OCI-LY3 (cell line): ENCODE results near the gene WASHC2A.
"Not testable (repeated sequence)": the region's sequence is repeated elsewhere in the genome, so short reads cannot be mapped to it uniquely, and the experiment has no call there.

Experiments
- H2AFZ ChIP-seq: fragments of 200-600, 300-600 bp; shearing (Covaris generic); 2 replicates; pipeline ENCODE4 v1.6.0; 2014; ENCODE audit warnings: antibody characterized with exemption, low read depth, low read length
- H3K27ac ChIP-seq: fragments of 200-600, 300-600 bp; sonication (generic); 2 replicates; pipeline ENCODE4 v1.5.1; 2014; ENCODE audit warnings: mild to moderate bottlenecking, low read length, moderate library complexity, mixed read lengths
- H3K27me3 ChIP-seq: fragments of 200-600, 300-600 bp; sonication (generic); 2 replicates; pipeline ENCODE4 v1.6.1; 2014; ENCODE audit warnings: low read depth, low read length, mixed read lengths
- H3K36me3 ChIP-seq: fragments of 200-600, 300-600 bp; sonication (generic); replicated peaks from 2 replicates; pipeline ENCODE3; 2014; ENCODE audit warnings: low read depth, low read length, mixed read lengths
- H3K4me1 ChIP-seq: fragments of 300-600, 200-600 bp; sonication (generic); 2 replicates; pipeline ENCODE4 v1.6.1; 2014; ENCODE audit warnings: low read length, mixed read lengths
- H3K4me2 ChIP-seq: fragments of 200-600, 300-600 bp; sonication (generic); 2 replicates; pipeline ENCODE4 v1.6.1; 2014; ENCODE audit warnings: low read length, mixed read lengths
- H3K4me3 ChIP-seq: fragments of 300-600, 200-600 bp; sonication (generic); 2 replicates; pipeline ENCODE4 v1.5.1; 2014; ENCODE audit warnings: antibody characterized with exemption, mild to moderate bottlenecking, low read length, moderate library complexity
- H3K79me2 ChIP-seq: fragments of 300-600, 200-600 bp; shearing (Covaris generic); 2 replicates; pipeline ENCODE4 v1.6.1; 2014; ENCODE audit warnings: mild to moderate bottlenecking, low read length, mixed read lengths
- H3K9ac ChIP-seq: fragments of 300-600, 200-600 bp; shearing (Covaris generic); 2 replicates; pipeline ENCODE4 v1.6.0; 2014; ENCODE audit warnings: mild to moderate bottlenecking, low read length, moderate library complexity
- H3K9me3 ChIP-seq: fragments of 200-600, 300-600 bp; shearing (Covaris generic); 2 replicates; pipeline ENCODE4 v1.6.1; 2014; ENCODE audit warnings: low read length, mixed read lengths; ENCODE audit not compliant: insufficient read depth
- H4K20me1 ChIP-seq: fragments of 200-600, 300-600 bp; sonication (generic); 2 replicates; pipeline ENCODE4 v1.6.1; 2016; ENCODE audit warnings: low read length, mixed read lengths; ENCODE audit not compliant: insufficient read depth
- EZH2phosphoT487 ChIP-seq: fragments of 200-600 bp; shearing (Covaris generic); IDR thresholded peaks from 2 replicates; pipeline ENCODE4 v1.6.1; 2018; ENCODE audit warnings: antibody characterized with exemption, mixed run types, low read depth
- TF ChIP-seq, protein P1 (sequence below): fragments of 200-600, 300-600 bp; sonication (generic); IDR thresholded peaks from 2 replicates; pipeline ENCODE4 v1.5.1; 2014; ENCODE audit warnings: antibody characterized with exemption, low read length, low read depth

WASHC2A gene, protein sequence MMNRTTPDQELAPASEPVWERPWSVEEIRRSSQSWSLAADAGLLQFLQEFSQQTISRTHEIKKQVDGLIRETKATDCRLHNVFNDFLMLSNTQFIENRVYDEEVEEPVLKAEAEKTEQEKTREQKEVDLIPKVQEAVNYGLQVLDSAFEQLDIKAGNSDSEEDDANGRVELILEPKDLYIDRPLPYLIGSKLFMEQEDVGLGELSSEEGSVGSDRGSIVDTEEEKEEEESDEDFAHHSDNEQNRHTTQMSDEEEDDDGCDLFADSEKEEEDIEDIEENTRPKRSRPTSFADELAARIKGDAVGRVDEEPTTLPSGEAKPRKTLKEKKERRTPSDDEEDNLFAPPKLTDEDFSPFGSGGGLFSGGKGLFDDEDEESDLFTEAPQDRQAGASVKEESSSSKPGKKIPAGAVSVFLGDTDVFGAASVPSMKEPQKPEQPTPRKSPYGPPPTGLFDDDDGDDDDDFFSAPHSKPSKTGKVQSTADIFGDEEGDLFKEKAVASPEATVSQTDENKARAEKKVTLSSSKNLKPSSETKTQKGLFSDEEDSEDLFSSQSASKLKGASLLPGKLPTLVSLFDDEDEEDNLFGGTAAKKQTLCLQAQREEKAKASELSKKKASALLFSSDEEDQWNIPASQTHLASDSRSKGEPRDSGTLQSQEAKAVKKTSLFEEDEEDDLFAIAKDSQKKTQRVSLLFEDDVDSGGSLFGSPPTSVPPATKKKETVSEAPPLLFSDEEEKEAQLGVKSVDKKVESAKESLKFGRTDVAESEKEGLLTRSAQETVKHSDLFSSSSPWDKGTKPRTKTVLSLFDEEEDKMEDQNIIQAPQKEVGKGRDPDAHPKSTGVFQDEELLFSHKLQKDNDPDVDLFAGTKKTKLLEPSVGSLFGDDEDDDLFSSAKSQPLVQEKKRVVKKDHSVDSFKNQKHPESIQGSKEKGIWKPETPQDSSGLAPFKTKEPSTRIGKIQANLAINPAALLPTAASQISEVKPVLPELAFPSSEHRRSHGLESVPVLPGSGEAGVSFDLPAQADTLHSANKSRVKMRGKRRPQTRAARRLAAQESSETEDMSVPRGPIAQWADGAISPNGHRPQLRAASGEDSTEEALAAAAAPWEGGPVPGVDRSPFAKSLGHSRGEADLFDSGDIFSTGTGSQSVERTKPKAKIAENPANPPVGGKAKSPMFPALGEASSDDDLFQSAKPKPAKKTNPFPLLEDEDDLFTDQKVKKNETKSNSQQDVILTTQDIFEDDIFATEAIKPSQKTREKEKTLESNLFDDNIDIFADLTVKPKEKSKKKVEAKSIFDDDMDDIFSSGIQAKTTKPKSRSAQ (N-terminal part only)

DNA sequence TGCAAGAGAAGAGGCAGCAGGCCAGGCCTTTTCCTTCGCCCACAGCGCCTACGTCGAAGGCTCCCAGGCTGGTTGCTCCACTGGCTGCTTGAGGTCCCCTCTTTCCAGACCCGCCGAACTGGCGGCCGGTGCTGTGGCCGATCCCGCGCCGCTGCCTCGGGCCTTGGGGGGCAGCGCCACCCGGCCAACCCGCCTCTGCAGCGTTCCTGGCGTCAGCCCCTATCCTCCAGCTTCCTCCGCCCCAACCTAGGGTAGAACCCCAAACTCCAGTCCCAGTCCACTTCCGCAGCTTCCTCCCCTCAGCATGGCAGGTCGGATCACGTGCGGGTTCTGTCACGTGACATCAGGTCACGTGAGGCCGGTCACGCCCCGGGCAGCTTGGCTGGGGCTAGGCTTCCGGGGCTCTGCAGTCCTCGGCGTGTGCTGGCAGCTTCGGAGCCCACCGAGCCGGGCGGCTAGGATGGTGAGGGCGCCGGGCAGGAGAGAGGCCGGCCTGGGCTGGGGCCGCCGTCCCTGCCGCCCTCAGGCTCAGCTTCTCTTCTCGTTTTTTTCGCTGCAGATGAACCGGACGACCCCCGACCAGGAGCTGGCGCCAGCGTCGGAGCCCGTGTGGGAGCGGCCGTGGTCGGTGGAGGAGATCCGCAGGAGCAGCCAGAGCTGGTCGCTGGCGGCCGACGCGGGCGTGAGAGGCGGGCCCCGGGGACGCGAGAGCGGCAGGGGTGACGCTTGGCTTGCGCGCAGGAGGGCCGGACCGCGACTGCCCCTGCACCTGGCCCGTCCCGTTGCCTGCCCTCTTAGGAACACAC, at the start of gene WASHC2A:
Gene WASHC2A (plus strand): TSS at position 409 of the 806 bp plus-strand sequence. CDS start 52 bp downstream, at position 461.
- H3K79me2 ChIP-seq, H4K20me1 ChIP-seq, H2AFZ ChIP-seq, H3K36me3 ChIP-seq, H3K27ac ChIP-seq, H3K27me3 ChIP-seq, H3K4me1 ChIP-seq, H3K9me3 ChIP-seq: not testable (repeated sequence)
- Histone ChIP-seq H3K9ac (peak within 1 kb of the TSS; percentile 46; the same call in 1 of the 2 replicates), H3K4me2 (peak within 1 kb of the TSS; percentile 40), H3K4me3 (peak within 1 kb of the TSS; percentile 81)

DNA sequence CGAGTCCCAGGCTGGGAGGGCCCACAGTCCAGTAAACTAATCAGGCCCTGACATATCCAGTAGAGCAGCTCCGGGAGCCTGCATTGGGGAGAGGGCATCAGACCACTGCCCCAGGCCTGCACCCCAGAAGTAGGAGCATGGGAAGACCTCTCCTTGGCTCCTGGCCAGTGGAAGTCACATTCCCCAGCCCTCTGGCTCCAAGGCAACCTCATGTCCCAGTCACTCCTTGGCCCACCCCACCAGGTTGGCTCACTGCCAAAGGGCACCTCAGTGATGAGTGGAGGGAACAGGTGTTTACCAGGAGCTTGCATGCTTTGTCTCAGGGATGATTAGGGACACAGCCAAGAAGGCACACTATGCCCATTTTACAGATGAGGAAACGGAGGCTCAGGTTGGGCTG, 48.5 kb upstream of the WASHC2A start:
- not testable (repeated sequence) for H3K9me3 ChIP-seq, H3K27ac ChIP-seq, H3K79me2 ChIP-seq, H3K4me1 ChIP-seq, H3K4me2 ChIP-seq, H3K4me3 ChIP-seq, H3K9ac ChIP-seq, H3K36me3 ChIP-seq, H3K27me3 ChIP-seq, H4K20me1 ChIP-seq, H2AFZ ChIP-seq

DNA sequence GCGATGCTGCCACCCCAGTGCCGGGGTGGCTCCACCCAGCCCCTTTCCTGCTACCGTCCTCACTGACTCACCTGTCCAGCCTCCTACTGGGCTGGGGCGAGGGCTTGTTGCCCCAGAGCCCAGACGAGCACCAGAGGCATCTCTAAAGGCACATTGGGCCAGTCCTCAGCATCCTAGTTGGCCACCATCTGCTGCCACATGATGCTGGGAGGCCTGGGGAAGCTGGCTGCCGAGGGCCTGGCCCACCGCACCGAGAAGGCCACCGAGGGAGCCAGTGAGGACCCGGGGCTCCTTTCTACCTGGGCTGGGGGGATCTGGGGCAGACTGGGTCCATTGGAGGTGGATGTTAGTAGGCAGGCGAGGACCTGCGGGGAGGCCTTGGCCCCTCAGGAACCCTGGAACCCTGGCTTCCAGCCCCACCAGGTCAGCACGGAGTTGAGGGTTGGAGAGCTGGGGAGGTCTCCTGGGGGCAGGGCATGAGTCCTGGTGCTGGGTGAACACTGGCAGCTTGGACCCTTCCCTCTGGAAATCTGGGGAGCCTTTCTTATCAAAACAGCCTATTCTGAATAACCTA, 47.2 kb upstream of the WASHC2A start:
- not testable (repeated sequence) for H3K79me2 ChIP-seq, H3K36me3 ChIP-seq, H3K9ac ChIP-seq, H3K27me3 ChIP-seq, H2AFZ ChIP-seq, H4K20me1 ChIP-seq, H3K4me3 ChIP-seq, H3K4me1 ChIP-seq, H3K4me2 ChIP-seq, H3K9me3 ChIP-seq, H3K27ac ChIP-seq

DNA sequence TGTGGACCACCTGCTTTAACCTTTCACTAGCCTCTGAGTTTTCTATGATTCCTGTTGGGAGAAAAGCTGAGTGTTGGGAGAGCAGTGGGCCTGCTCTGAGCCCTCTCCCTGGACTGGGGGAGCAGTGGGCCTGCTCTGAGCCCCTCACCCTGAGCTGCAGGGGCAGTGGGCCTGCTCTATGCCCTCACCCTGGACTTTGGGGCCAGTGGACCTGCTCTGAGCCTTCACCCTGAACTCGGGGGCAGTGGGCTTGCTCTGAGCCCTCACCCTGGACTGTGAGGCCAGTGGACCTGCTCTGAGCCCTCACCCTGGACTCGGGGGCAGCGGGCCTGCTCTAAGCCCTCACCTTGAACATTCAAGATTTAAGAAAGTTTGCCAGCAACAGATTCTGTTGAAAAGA, 46.1 kb upstream of the WASHC2A start:
- Histone ChIP-seq H3K27ac (no peak overlapping the region), H4K20me1 (no peaks in the 10 kb centered on the region), H3K36me3 (no peaks in the 10 kb centered on the region), H3K9ac (no peak overlapping the region), H3K9me3 (no peaks in the 10 kb centered on the region), H3K4me2 (no peak overlapping the region), H3K4me1 (no peaks in the 10 kb centered on the region), H3K79me2 (no peaks in the 10 kb centered on the region), H2AFZ (no peak overlapping the region), H3K27me3 (no peaks in the 10 kb centered on the region), H3K4me3 (no peak overlapping the region)
- TF ChIP-seq, protein P1, sequence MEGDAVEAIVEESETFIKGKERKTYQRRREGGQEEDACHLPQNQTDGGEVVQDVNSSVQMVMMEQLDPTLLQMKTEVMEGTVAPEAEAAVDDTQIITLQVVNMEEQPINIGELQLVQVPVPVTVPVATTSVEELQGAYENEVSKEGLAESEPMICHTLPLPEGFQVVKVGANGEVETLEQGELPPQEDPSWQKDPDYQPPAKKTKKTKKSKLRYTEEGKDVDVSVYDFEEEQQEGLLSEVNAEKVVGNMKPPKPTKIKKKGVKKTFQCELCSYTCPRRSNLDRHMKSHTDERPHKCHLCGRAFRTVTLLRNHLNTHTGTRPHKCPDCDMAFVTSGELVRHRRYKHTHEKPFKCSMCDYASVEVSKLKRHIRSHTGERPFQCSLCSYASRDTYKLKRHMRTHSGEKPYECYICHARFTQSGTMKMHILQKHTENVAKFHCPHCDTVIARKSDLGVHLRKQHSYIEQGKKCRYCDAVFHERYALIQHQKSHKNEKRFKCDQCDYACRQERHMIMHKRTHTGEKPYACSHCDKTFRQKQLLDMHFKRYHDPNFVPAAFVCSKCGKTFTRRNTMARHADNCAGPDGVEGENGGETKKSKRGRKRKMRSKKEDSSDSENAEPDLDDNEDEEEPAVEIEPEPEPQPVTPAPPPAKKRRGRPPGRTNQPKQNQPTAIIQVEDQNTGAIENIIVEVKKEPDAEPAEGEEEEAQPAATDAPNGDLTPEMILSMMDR = no peak
- no peak for TF ChIP-seq EZH2phosphoT487

DNA sequence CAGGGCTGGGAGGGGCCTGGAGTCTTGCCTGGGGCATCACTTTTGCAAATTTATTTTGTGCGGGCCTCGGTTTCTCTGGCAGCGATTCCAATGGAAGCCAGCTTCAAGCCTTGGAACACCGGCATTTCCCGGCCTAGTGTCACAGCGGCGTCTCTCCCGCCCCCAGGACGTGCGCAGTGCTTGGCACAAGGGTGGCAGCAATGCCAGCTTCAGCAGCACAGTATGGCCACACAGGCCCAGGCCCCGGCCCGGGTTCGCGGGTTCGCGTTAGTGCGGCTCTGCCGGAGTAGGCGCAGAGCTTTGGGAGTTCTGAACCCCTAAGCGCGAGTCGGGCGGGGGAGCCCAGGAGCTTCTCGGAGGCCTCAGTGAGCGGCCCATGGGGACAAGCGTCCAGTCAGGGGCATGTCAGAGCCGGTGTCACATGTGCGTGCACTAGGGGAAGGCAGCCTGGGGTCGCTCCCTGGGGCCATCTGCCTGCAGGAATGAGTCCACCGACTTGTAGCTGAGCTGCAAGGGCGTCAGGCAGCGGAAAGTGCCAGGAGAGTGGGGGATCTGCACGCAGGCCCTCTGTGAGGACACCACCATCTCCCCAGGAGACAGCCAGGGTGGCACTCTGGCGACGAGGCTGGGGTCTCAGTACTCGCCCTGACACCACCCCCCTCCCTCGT, 42.9 kb upstream of the WASHC2A start:
- H3K9me3 ChIP-seq, H2AFZ ChIP-seq, H3K4me3 ChIP-seq, H3K27ac ChIP-seq, H3K36me3 ChIP-seq, H3K9ac ChIP-seq, H3K79me2 ChIP-seq, H3K4me2 ChIP-seq, H3K4me1 ChIP-seq, H3K27me3 ChIP-seq, H4K20me1 ChIP-seq: not testable (repeated sequence)
